HT1080 (cell line): ENCODE measurements around the gene B3GNT9. TPM values are rescaled to one million over a fixed set of nuclear protein-coding genes. Genes with fewer than 3 reads are reported as not detected.

Source experiments
- DNase-seq: peaks from one replicate; pipeline ENCODE4 v3.0.0-alpha.2; 2015; ENCODE audit warnings: low read depth
- polyA plus RNA-seq, 2 experiments: library from polyadenylated mRNA; depleted of rRNA; stranded (reverse); fragments of >200 nt; gene quantifications; 2 replicates each; pipeline ENCODE4 v1.2.3, GENCODE V29; 2015
- total RNA-seq: library from RNA; depleted of rRNA; stranded (reverse); fragments of >200 nt; shearing (Covaris generic); gene quantifications from 2 replicates; pipeline ENCODE4 v1.2.3, GENCODE V29; 2014; rRNA removed

Gene B3GNT9, protein sequence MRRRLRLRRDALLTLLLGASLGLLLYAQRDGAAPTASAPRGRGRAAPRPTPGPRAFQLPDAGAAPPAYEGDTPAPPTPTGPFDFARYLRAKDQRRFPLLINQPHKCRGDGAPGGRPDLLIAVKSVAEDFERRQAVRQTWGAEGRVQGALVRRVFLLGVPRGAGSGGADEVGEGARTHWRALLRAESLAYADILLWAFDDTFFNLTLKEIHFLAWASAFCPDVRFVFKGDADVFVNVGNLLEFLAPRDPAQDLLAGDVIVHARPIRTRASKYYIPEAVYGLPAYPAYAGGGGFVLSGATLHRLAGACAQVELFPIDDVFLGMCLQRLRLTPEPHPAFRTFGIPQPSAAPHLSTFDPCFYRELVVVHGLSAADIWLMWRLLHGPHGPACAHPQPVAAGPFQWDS
- total RNA-seq: 2.8 and 5.6 TPM in 2 replicates
- 3.5 and 4.3 TPM in 2 replicates for polyA plus RNA-seq (2015; cell fraction: cytosol; rRNA removed)
- polyA plus RNA-seq (2015; cell fraction: nucleus; rRNA removed): 3.2 and 4.1 TPM in 2 replicates

DNA sequence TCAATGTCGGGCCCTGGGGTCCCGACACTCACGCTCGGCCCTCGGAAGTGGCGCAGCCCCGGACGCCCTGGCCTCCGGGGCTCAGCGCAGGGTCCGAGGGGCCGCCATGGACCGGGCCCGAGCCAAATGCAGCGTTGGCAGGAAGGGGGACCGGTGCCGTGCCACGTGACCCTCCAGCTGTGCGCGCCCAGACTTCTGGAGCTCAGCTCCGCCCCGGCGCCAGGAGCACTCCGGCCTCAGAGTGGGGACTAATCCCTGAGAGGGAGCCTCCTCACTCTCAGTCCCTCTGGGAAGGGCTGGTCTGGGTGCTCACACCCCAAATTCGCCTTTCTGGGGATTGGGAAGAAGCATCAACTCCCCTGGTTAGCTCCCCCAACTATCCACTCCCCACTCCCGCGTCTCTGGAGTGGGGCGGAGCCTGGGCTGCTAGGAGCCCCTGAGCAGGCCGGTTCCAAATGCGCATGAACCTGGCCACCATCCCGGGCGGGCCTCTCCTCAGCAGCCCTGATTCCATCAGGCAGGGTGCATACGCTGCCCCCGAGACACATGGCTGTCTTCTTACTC is at the start of gene B3GNT9:
Gene B3GNT9, minus strand, starts transcription at position 166 of the 564 bp plus-strand sequence. CDS start 513 bp downstream, outside the sequence.
- peak; percentile 26 for DNase-seq

DNA sequence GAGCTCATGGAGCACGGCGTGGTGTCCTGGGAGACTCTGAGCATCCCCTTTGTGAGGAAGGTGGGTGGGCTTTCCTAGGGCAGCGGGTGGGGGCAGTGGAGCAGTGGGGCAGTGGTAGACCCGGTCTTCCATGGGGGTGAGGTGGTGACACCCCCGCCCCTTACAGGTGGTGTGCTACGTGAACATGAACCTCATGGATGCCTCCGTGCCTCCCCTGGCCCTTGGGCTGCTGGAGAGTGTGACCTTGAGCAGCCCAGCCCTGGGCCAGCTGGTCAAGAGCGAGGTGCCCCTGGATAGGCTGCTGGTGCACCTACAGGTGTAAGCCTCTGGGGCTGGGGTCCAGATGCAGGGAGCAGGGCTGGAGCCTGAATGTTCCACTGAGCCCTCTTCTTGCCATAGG is 49.7 kb upstream of the B3GNT9 start:
- DNase-seq: no peak

DNA sequence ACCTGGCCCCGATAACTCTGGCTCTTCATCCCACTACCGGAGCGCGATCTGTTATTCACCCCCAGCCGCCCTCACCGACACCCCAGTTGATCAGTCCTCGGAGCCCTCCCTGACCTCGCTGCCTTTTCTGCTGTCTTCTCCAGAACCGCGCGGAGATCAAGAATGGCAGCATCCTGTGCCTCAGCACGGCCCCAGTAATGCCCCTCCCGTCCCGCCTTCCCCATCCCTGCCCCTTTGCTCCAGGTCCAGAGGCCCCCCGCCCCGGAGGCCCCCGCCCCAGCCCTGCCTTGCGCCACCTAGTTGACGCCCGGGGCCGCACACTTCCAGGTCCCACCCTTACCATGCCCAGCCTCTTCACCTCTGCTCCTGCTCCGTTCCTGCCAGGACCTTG is 49.0 kb upstream of the B3GNT9 start:
- DNase-seq: no peak

DNA sequence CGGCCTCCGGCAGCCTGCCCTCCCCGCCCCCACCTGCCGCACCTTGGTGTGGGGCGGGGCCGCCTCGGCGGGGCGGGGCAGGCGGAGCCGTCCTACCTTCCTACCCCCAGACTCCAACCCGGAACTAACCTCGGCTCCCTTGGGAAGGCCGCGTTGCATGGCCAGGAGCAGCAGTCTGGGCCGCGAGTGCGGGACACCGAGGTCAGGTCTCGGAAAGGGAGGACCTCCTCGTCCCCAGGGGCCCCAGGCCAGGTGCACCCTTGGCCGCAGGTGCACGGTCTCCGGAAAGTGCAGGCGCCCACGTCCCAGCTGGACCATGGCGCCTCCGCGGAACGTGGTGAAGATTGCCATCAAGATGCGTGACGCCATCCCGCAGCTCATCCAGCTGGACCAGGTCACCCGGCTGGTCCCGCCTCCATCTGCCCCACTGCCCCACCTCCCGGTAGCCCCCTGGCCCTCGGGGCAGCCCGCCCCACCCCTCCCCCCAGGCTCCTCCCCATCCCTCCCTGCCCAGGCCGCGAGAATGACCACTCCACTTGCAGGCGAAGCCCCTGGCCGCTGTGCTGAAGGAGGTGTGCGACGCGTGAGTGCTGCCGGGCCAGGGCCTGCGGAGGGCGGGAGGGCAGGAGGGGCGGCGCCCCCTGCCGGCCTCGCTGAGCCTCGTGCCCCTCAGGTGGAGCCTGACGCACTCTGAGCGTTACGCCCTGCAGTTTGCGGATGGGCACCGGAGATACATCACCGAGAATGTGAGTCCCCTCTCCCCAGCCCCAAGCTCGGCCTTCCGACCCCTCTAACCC is 48.4 kb upstream of the B3GNT9 start, which contains the start of gene ELMO3:
Gene ELMO3, plus strand, starts transcription at position 121 of the 797 bp plus-strand sequence. Its CDS starts 196 bp downstream, at position 317.
- no peak for DNase-seq

DNA sequence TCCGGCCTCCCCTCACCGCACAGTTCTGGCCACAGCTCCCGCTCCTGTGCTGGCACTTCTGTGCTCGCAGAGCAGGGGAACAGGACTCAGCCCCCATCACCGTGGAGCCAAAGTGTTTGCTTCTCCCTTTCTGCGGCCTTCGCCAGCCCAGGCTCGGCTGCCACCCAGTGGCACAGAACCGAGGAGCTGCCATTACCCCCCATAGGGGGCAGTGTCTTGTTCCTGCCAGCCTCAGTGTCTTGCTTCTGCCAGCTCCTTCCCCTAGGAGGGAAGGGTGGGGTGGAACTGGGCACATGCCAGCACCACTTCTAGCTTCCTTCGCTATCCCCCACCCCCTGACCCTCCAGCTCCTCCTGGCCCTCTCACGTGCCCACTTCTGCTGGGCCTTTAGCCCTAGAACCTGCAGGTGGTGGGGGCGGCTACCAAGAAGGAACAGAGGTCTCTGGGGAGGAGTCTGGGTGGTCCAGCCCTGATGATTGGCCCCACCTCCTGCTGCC is 47.5 kb upstream of the B3GNT9 start:
- DNase-seq: no peak

DNA sequence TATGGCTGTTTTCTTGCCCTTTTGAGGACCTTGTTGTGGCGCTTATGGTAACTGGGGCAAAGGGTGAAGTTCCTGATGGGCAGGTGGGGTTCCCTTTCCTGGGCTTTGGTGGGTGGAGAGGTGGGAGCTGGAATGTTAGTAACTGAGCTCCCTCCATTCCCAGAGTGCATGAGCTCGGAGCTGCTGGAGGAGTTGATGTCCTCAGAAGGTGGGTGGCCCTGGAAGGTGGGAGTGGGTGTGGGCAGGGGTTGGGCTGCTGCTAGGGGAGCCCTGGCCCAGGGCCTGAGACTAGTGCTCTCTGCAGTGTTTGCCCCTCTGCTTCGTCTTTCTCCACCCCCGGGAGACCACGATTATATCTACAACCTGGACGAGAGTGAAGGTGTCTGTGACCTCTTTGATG is 46.9 kb upstream of the B3GNT9 start:
- no peak for DNase-seq

DNA sequence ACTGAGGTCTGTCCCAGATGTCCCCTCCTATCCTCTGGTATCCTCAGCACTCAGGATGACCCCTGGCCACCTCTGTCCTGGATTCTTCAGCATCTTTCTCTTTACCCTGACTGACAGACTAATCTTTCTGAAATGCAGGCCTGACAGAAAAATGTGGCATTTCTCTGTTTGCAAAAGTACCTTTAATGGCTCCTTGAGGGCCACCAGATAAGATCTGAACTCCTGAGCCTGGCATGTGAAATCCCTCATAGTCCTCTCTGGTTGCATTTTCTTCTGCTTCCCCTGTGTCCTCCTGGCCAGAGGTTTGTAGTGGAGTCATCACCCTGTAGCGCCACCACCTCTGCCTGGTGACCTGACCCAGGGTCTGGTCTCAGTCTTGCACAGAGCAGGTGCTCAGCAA is 46.1 kb upstream of the B3GNT9 start:
- no peak for DNase-seq

DNA sequence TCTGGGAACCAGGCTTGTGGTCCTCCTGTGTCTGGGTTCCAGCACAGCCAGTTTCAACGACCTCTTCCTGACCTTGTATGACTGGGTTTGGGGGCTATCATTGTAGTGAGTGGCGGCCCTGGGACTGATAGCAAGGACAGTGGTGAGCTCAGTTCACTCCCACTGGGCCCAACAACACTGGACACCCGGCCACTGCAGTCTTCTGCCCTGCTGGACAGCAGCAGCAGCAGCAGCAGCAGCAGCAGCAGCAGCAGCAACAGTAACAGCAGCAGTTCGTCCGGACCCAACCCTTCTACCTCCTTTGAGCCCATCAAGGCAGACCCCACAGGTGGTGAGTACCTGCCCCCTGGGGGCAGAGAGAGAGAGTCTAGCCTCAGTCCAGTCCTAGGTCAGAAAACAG is 44.9 kb upstream of the B3GNT9 start:
- DNase-seq: no peak

DNA sequence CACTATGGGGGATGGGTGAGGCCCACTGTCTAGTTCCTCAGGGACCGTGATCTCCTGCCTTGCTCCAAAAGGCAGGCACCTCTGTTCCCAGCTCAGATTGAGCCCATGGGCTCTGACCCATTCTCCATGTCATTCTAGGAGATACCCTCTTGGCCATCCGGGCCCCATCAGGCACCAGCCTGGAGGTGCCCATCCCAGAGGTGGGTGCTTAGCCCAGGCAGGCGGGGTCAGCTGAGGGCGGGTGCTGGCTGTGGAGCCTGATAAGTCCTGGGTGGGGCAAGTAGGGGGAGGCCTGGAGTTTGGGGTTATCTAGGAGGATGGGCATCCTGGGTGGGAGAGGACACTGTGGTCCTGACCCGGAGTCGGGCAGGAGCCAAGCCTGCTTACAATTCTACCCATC is 43.5 kb upstream of the B3GNT9 start:
- DNase-seq: no peak

DNA sequence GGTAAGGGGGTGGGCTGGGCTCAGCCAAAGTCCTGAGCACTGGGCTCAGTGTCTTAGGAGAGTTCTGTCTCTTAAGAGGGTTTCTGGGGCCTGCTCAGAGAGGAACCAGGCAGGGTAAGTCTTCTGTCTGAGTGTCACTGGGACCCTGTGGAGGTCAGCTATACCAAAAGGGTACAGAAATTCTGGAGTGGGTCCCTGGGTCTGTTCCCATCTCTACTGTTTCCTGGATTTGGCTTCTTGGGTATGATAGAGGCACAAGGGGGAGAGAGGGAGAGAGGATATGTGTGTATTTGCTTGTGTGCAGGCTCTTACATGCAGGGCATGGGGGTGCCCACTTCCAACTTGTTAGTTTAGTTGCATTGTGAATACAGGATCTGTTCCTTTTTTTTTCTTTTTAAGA is 42.7 kb upstream of the B3GNT9 start:
- DNase-seq: no peak

DNA sequence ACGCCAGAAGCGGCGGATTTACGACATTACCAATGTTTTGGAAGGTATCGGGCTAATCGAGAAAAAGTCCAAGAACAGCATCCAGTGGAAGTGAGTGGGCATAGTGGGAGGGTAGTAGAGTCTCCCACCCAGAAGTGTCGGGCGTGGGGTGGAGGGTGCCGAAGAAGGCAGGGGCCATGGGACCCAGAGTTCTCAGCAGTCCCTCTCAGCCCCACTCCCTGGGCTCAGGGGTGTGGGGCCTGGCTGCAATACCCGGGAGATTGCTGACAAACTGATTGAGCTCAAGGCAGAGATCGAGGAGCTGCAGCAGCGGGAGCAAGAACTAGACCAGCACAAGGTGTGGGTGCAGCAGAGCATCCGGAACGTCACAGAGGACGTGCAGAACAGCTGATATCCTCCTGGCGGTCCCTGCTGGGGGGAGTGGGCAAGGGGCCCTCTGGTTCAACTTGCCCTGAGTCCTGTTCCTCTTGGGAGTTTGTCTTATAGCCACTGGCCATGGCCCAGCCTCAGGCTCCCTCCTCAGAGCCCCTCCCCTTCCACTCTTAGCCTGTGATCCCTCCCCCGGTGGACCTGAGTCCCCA is 42.1 kb upstream of the B3GNT9 start:
- DNase-seq: no peak

DNA sequence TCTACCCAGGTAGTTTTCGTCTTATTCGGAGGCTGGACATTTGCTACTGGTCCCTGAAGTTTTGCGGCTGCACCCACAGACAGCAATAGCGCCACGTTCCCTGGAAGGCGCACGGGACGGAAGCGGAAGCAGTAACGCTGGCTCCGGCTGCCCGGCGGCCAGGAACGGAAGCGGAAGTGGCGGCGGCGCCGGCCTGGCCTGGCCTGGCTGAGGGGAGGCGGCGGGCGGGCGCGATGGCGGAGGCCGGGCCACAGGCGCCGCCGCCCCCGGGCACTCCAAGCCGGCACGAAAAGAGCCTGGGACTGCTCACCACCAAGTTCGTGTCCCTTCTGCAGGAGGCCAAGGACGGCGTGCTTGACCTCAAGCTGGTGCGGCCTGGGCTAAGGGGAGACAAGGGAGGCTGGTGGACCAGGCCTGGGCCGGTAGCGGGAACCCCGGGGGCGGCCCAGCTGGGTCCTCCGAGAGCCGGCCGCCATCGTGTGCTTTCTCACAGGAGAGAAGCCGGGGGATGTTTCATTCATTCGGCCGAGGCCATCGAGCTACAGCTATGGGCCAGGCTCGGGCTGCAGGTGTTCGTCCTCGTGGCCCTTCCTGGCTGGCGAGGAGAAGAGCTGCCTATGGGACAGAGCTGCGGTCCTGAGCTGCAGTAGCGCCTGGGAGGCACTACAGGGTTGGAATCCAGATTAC is 41.3 kb upstream of the B3GNT9 start, which contains the start of gene E2F4:
Gene E2F4, plus strand, starts transcription at position 161 of the 687 bp plus-strand sequence. Its CDS starts 73 bp downstream, at position 234.
- DNase-seq: peak; percentile 82

DNA sequence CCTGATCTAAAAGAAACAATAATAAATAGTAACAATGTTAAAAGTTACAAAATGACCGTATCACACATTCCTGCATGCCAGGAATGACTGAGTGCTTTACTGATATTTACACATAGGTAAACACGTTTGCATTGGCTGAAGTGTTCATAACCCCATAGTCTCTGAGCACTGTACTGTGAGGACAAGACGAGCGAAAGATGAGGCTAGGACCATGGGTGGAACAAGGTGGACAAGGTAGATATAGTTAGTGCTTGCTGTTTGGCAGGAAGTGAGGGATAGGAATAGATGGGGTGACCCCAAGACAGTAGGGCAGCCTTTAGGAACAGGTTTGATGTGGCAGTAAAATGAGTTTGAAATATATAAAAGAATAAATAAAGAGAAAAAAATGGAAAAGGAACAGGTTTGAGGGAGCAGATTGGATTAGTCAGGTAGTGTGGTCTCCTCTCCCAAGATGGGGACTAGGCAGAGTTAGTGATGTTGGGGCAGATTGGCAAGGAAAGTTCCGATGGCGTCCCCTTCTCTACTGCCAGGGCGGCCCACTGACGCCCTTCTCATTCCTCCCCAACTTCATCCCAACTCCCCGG is 40.7 kb upstream of the B3GNT9 start:
- no peak for DNase-seq

DNA sequence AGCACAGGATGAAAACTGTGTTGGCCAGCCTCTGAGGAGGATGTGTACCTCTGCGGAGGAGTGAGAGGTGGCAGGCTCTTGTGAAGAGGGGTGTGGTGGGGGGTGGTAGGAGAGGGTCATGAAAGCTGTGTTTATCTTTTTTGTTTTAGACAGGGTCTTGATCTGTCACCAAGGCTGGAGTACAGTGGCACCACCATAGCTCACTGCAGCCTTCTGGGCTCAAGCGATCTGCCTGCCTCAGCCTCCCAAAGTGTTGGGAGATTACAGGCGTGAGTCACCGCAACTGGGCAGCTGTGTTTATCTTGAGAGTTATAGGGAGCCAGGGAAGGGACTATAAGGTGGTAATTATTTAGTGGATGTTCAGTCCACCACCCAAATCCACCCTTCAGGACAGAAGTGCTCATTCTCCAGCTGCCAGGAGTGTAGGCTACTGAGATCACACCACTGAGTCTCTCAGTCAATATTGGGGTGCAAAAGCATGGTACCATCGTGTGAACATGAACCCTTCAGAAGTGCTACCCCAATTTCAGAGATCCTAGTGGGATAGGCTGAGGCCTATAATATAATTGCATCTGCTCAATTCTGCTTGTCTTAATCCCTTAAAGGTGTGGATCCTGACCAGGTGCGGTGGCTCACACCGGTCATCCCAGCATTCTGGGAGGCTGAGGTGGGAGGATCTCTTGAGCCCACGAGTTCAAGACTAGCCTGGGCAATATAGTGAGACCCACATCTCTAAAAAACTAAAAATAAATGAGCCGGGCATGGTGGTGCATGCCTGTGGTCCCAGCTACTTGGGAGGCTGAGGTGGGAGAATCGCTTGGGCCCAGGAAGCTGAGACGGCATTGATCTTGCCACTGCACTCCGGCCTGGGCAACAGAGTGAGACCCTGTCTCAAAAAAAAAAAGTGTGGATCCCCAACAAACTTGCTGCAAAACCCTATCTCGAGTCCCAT is 39.9 kb upstream of the B3GNT9 start:
- no peak for DNase-seq

DNA sequence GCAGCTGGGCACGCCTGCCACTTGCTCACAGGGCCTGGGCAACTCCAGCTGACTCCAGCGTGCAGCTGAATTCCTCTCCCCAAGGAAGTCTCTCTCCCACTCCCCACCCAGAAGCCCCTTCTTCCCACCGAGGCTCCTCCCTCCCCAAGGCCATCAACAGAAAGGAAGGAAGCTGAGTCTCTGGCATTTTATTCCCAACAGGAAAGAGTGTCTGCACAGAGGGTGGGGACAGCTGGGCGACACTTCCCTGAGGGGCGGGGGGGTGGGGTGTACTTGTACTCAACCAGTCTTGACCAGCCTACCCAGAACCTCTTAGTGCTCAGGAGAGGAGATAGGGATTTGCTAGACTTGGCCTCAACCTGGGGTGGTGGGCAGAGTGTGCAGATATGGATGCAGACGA is 39.2 kb upstream of the B3GNT9 start, which contains the start of gene EXOC3L1:
Gene EXOC3L1, minus strand, starts transcription at position 96 of the 400 bp plus-strand sequence. CDS start 460 bp downstream, outside the sequence.
- no peak for DNase-seq

DNA sequence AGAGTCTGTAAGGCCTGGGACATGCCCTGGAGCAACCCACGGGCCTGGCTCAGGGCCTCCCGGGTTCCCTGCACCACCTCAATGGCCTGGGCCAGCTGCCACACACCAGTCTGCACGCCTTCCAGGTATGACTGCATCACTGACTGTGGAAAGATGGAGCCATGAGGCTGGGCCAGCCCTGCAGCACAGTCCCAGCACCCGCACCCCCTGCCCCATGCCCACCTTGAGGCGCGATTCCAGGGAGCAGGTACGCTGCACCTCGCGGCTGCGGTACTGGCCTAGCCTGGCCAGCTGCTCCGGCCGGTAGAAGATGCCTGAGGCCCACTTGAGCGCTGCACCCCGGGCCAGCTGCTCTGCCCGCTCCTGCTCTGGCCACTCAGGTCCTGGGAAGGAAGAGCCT is 38.0 kb upstream of the B3GNT9 start:
- DNase-seq: no peak

DNA sequence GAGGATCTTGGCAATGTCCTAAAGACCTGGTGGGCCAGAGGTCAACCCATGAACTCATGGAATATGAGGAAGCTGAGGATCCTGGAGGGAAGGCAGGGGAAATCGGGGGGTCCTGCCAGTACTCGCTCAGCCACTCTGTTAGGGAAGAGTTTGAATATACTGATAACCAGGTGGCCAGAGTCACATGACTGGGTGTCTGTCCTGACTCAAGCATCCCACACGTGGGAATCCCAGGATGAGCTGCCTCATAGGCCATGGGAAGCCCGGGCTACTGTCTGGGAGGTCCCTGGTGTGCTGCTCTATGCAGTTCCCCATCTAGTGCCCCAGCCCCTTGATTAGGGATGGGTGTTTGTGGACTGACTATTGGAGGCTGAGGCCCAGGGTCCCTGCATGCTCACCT is 37.5 kb upstream of the B3GNT9 start:
- DNase-seq: no peak

DNA sequence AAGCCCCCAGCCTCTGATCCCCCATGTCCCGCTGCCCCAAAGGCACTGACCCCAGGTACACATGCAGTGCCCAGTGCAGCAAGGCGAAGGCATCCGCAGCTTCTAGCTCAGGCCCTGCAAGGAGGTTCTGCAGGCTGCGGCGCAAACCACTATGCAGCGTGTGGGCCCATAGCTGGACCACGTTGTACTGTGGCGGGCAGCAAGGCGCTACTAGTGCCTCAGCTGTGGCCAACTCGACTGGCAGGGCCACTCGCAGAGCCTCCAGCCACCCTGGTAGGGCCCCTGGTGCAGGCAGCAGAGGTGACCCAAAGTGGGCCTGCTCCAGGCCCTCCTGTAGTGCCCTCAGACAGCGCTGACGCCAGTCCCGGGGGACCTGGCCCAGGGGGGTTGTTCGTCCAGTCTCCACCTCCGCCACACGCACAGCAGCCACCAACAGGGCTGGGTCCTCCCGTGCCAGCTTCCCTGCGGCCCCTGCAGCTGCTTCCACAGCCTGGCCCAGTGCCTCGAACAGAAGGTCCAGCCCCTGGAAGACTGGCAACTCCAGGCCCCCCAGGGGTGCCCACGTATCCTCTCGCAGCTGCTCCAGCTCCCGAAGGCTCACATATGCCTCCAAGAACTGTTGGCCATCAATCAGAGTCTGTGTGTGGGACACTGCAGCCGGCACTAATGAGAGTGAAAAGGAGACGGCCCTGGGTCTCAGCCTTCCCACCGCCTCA is 36.5 kb upstream of the B3GNT9 start:
- no peak for DNase-seq
